M059J (cell line): ENCODE data around the gene RABEP2. TPM values are rescaled to one million over a fixed set of nuclear protein-coding genes. Genes with fewer than 3 reads are reported as not detected.
"Not testable (repeated sequence)": the region's sequence is repeated elsewhere in the genome, so short reads cannot be mapped to it uniquely, and the experiment has no call there.

Experiments used
- DNase-seq: peaks from one replicate; pipeline ENCODE4 v3.0.0-alpha.2; 2012; ENCODE audit warnings: low read depth
- total RNA-seq: library from RNA; depleted of rRNA; stranded (reverse); fragments of >200 nt; shearing (Covaris generic); gene quantifications from 2 replicates; pipeline ENCODE4 v1.2.3, GENCODE V29; 2014; rRNA removed

RABEP2 gene, protein sequence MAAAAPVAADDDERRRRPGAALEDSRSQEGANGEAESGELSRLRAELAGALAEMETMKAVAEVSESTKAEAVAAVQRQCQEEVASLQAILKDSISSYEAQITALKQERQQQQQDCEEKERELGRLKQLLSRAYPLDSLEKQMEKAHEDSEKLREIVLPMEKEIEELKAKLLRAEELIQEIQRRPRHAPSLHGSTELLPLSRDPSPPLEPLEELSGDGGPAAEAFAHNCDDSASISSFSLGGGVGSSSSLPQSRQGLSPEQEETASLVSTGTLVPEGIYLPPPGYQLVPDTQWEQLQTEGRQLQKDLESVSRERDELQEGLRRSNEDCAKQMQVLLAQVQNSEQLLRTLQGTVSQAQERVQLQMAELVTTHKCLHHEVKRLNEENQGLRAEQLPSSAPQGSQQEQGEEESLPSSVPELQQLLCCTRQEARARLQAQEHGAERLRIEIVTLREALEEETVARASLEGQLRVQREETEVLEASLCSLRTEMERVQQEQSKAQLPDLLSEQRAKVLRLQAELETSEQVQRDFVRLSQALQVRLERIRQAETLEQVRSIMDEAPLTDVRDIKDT
- 14.7 and 38.1 TPM in 2 replicates for total RNA-seq

- peak; percentile 85 for DNase-seq
Observed at GRCh38 chr16:28924762-28925385, at the start of gene RABEP2. Gene RABEP2, minus strand, starts transcription at chr16:28925238. Its CDS starts 75 bp downstream, at chr16:28925163.

- peak; percentile 96 for DNase-seq
Observed at GRCh38 chr16:28974437-28975157, 49.6 kb upstream of the RABEP2 start, which contains the start of gene SPNS1. Gene SPNS1, plus strand, starts transcription at chr16:28974778. Its CDS starts 374 bp downstream, at chr16:28975152.

DNA sequence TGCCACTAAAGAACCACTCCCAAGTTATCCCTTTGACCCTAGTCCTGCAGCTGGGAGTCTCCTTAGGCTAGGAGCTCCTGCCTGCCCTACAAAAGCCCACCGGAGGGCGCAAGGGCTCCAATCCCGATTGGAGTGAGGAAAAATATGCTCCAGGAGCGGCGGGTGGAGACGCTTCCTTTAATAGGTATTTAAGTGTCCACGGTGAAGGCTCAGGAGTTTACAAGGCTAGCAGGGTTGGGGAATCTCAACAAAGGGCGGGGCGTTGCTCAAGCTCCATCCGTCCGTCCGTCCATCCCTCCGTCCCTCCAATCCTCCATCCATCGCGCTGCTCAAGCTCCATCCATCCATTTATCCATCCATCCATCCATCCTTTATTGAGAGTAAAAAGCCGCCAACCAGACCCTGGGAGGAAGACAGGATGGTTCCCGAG, 49.0 kb upstream of the RABEP2 start:
- peak; percentile 79 for DNase-seq

GRCh38 chr16:28969696-28970095, 44.7 kb upstream of the RABEP2 start:
- DNase-seq: not testable (repeated sequence)

DNA sequence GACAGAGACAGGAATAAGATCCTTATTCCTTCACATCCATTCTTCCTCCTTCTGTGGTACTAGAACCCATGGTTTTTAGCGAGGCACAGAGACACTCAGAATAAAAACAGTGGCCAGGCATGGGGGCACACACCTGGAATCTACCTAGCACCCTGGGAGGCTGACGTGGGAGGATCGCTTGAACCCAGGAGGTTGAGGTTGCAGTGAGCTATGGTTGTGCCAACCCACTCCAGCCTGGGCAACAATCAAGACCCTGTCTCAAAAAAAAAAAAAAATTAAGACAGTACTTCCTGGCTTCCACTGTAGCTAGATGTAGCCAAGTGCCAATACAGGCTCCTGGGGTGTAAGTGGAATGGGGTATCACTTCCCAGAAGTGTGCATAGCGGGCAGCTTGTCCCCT, 42.1 kb upstream of the RABEP2 start:
- no peak for DNase-seq

DNA sequence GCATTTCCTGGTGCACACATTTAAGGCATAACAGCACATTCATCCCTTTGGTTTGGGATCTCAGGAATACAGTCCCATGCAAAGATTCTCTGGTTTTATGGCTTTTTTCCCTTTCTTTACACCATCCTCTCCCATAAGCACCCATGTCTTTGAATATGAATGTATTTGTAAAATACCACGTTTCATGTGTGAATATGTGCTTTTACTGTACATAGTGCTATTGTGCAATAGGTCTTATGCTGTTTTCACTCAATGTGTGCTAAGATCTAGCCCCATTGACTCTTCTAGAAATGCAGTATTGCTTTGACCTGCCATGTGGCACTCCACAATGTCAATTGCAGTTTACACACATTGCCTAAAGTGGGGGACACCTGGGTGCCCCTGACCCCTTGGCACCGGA, 39.5 kb upstream of the RABEP2 start:
- no peak for DNase-seq

- no peak for DNase-seq
Observed at GRCh38 chr16:28964072-28964471, 39.0 kb upstream of the RABEP2 start.

GRCh38 chr16:28958836-28959235, 33.8 kb upstream of the RABEP2 start:
- no peak for DNase-seq

DNA sequence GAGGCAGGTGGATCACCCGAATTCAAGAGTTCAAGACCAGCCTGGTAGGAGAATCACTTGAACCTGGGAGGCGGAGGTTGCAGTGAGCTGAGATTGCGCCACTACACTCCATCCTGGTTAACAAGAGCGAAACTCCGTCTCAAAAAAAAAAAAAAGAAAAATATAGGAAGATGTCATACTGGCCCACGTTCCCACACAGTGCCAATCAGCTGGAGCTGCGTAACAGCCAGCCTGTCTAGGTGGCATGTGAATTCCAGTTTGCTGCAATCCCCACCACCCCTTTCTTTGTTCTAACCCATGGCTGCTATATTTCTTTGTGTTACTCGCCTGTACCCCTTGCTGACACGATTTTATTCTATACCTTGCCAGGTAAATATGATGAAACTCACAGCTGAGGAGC, 33.2 kb upstream of the RABEP2 start:
- no peak for DNase-seq

- DNase-seq: peak; percentile 33
Observed at GRCh38 chr16:28951410-28951943, 26.4 kb upstream of the RABEP2 start.

DNA sequence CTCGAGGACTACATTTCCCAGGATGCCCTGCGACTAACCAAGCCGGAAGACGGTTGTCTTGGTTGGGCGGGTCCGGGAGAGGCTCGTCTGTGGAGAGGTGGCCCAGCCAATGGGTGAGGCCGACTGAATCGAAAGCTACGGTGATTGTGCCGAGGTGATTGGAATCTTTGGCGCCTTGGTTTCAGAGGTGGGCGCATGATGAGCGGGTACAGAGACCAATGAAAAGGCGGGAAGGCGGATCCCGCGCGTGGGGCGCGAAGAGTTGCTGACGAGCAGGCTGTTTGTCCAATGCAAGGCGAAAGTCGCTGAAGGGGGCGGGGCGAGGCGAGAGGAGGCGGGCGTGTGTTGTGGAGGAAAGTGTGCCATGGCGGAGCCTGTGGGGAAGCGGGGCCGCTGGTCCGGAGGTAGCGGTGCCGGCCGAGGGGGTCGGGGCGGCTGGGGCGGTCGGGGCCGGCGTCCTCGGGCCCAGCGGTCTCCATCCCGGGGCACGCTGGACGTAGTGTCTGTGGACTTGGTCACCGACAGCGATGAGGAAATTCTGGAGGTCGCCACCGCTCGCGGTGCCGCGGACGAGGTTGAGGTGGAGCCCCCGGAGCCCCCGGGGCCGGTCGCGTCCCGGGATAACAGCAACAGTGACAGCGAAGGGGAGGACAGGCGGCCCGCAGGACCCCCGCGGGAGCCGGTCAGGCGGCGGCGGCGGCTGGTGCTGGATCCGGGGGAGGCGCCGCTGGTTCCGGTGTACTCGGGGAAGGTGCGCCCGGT, 25.8 kb upstream of the RABEP2 start, which contains the start of gene NFATC2IP:
Gene NFATC2IP, plus strand, starts transcription at position 290 of the 762 bp plus-strand sequence. Its CDS starts 75 bp downstream, at position 365.
- DNase-seq: peak; percentile 100

DNA sequence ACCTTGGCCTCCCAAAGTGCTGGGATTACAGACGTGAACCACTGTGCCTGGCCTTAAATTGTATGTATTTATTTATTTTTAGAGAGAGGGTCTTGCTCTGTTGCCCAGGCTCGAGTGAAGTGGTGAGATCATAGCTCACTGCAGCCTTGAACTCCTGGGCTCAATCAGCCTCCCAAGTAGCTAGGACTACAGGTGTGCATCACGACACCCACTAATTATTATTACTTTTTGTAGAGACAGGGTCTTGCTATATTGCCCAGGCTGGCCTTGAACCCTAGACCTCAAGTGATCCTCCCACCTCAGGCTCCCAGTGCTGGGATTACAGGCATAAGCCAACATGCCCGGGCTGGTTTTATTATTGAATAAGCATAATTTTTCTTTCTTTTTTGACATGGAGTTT, 21.6 kb upstream of the RABEP2 start:
- no peak for DNase-seq

- no peak for DNase-seq
Observed at GRCh38 chr16:28943281-28943680, 18.2 kb upstream of the RABEP2 start.

DNA sequence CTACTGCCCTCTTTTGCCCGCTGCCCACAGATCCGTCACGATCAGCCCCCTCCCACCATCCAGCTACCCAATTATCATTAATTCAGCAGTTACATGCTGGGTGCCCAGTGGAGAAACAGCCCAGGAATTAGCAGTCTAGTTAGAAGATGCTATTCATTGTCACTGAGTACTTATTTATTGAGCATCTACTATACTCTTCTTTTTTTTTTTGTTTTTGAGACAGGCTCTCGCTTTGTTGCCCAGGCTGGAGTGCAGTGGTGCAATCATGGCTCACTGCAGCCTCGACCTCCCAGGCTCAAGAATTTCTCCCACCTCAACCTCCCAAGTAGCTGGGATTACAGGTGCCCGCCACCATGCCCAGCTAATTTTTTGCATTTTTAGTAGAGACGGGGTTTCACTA, 14.8 kb upstream of the RABEP2 start:
- not testable (repeated sequence) for DNase-seq

DNA sequence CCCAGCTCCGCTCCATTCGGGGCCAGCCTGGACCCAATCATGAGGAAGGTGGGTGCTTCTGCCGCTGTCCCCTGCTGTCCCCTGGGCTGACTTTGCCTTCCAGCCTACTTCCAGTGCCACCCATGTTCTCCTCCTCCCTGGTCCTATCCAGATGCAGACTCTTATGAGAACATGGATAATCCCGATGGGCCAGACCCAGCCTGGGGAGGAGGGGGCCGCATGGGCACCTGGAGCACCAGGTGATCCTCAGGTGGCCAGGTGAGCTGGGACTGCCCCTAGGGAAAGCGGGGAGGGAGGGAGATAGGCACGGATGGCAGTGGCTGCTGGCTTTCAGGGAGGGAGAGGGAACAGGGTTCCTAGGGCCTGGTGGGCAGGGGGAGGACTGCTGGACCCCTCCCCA, 13.7 kb upstream of the RABEP2 start:
- DNase-seq: no peak

- no peak for DNase-seq
Observed at GRCh38 chr16:28937222-28937876, 12.3 kb upstream of the RABEP2 start.

DNA sequence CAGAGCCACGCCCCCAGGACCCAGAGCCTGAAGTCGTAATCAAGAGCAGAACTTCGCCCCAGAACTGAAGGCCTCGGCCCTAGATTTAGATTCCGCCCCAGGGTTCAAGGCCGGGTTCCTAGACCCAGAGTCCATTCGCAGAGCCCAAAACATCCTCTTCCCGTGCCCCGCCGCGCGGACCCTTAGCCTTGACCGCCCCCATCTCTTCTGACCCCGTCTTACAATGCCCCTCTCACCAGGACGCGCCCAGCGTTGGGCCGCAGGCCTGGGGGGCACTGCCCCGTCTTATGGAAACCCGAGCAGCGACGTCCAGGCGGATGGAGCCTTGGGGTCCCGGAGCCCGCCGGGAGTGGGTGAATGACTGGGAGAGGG, 11.7 kb upstream of the RABEP2 start:
- DNase-seq: no peak

GRCh38 chr16:28935924-28936783, 11.1 kb upstream of the RABEP2 start:
- no peak for DNase-seq

- DNase-seq: peak; percentile 38
Observed at GRCh38 chr16:28935346-28935745, 10.3 kb upstream of the RABEP2 start.
